Ishikawa (cell line): ENCODE measurements around the gene TEKT2.

Experiments used
- CEBPB ChIP-seq: IDR thresholded peaks from 2 replicates; pipeline ENCODE4 v1.6.1; 2012
- CREB1 ChIP-seq: IDR thresholded peaks from 2 replicates; pipeline ENCODE4 v1.6.1; 2012; ENCODE audit warnings: low read depth
- EGR1 ChIP-seq: IDR thresholded peaks from 2 replicates; pipeline ENCODE4 v1.6.1; 2012
- EP300 ChIP-seq: IDR thresholded peaks from 2 replicates; pipeline ENCODE4 v1.6.1; 2012; ENCODE audit warnings: borderline replicate concordance
- FOXM1 ChIP-seq: IDR thresholded peaks from 2 replicates; pipeline ENCODE4 v1.6.1; 2012; ENCODE audit warnings: low read depth, borderline replicate concordance
- MAX ChIP-seq: IDR thresholded peaks from 2 replicates; pipeline ENCODE4 v1.6.1; 2012
- NFIC ChIP-seq: IDR thresholded peaks from 2 replicates; pipeline ENCODE4 v1.6.1; 2012
- RAD21 ChIP-seq: IDR thresholded peaks from 2 replicates; pipeline ENCODE4 v1.6.1; 2012; ENCODE audit warnings: low read depth
- TAF1 ChIP-seq: IDR thresholded peaks from 2 replicates; pipeline ENCODE4 v1.6.1; 2012; ENCODE audit warnings: low read depth, mild to moderate bottlenecking
- TCF12 ChIP-seq: IDR thresholded peaks from 2 replicates; pipeline ENCODE4 v1.6.1; 2012; ENCODE audit warnings: low read depth
- TEAD4 ChIP-seq: IDR thresholded peaks from 2 replicates; pipeline ENCODE4 v1.6.1; 2012
- USF1 ChIP-seq: IDR thresholded peaks from 2 replicates; pipeline ENCODE4 v1.6.1; 2012
- YY1 ChIP-seq: IDR thresholded peaks from 2 replicates; pipeline ENCODE4 v1.6.1; 2012; ENCODE audit warnings: low read depth
- ZBTB7A ChIP-seq: IDR thresholded peaks from 2 replicates; pipeline ENCODE4 v1.6.1; 2012; ENCODE audit warnings: low read depth
- TF ChIP-seq, protein P1 (sequence below): IDR thresholded peaks from 2 replicates; pipeline ENCODE4 v1.6.1; 2012; ENCODE audit warnings: low read depth, mild to moderate bottlenecking

Gene TEKT2

GRCh38 chr1:36119456-36119855 lies 35.6 kb downstream of the TEKT2 start:
- no peak for TF ChIP-seq FOXM1
- no peak for TF ChIP-seq NFIC
- TF ChIP-seq RAD21: no peak
- TF ChIP-seq USF1: no peak
- TF ChIP-seq YY1: no peak

- TF ChIP-seq FOXM1: no peak
- TF ChIP-seq ZBTB7A: no peak
- no peak; the same call in 1 of the 2 replicates for TF ChIP-seq EGR1
- TF ChIP-seq TEAD4: no peak
- no peak for TF ChIP-seq RAD21
- no peak for TF ChIP-seq NFIC
- no peak for TF ChIP-seq CREB1
- no peak for TF ChIP-seq CEBPB
- TF ChIP-seq YY1: no peak
- TF ChIP-seq USF1: no peak
- TF ChIP-seq EP300: no peak
- no peak for TF ChIP-seq TCF12
- TF ChIP-seq, protein P1, sequence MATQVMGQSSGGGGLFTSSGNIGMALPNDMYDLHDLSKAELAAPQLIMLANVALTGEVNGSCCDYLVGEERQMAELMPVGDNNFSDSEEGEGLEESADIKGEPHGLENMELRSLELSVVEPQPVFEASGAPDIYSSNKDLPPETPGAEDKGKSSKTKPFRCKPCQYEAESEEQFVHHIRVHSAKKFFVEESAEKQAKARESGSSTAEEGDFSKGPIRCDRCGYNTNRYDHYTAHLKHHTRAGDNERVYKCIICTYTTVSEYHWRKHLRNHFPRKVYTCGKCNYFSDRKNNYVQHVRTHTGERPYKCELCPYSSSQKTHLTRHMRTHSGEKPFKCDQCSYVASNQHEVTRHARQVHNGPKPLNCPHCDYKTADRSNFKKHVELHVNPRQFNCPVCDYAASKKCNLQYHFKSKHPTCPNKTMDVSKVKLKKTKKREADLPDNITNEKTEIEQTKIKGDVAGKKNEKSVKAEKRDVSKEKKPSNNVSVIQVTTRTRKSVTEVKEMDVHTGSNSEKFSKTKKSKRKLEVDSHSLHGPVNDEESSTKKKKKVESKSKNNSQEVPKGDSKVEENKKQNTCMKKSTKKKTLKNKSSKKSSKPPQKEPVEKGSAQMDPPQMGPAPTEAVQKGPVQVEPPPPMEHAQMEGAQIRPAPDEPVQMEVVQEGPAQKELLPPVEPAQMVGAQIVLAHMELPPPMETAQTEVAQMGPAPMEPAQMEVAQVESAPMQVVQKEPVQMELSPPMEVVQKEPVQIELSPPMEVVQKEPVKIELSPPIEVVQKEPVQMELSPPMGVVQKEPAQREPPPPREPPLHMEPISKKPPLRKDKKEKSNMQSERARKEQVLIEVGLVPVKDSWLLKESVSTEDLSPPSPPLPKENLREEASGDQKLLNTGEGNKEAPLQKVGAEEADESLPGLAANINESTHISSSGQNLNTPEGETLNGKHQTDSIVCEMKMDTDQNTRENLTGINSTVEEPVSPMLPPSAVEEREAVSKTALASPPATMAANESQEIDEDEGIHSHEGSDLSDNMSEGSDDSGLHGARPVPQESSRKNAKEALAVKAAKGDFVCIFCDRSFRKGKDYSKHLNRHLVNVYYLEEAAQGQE: no peak
- no peak for TF ChIP-seq TAF1
- TF ChIP-seq MAX: no peak
Observed at GRCh38 chr1:36122062-36123030, 38.5 kb downstream of the TEKT2 start.

- no peak for TF ChIP-seq YY1
- TF ChIP-seq CEBPB: no peak
- no peak for TF ChIP-seq NFIC
- TF ChIP-seq TCF12: no peak
- TF ChIP-seq TEAD4: no peak
- TF ChIP-seq TAF1: no peak
- no peak for TF ChIP-seq ZBTB7A
- TF ChIP-seq RAD21: no peak
- TF ChIP-seq USF1: no peak
- TF ChIP-seq MAX: no peak
- no peak for TF ChIP-seq CREB1
- TF ChIP-seq FOXM1: no peak
- no peak for TF ChIP-seq EP300
- TF ChIP-seq, protein P1: no peak
- no peak for TF ChIP-seq EGR1
Observed at GRCh38 chr1:36123356-36123755, 39.5 kb downstream of the TEKT2 start.

DNA sequence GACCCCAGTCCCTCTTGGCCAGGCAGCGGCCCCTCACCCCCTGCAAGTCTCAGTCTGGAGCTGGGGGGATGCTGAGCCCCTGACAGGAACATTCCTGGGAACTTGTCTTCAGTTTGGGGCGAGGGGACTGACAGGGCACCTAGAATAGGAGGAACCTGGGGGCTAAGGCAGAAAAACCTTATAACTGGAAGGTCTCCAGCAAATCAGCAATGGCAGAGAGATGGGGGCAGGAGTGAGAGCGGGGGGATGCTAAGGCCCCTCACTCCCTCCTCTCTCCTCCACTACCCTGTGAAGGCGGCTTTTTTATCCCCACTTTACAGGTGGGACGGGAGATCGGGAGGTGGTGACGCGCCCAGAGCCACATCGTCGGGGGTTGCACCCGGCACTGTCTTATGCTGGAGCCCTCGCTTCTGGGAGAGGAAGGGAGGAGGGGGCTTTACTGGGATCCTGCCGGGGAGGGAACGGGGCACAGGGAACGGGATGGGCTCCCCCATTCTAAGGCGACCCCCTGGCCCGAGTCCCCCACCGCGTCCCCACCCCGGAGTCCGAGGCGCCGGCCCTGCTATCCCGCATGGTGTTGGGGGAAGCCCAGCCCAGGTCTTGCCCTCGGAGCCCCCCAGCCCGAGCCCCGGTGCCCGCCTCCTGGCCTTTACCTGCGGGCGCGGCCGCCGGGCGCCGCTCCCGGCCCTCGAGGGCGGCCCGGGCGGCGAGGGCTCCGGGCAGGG lies 40.7 kb downstream of the TEKT2 start:
- TF ChIP-seq CEBPB (no peak), NFIC (no peak), TAF1 (no peak), EGR1 (no peak), TEAD4 (no peak), USF1 (no peak), TCF12 (no peak), YY1 (no peak), ZBTB7A (no peak), MAX (no peak), CREB1 (no peak), FOXM1 (no peak), RAD21 (no peak)
- TF ChIP-seq, protein P1: no peak
